HG03354 (cell line): ENCODE measurements around the gene KRT76.
"Not testable (repeated sequence)": the region's sequence is repeated elsewhere in the genome, so short reads cannot be mapped to it uniquely, and the experiment has no call there.

Experiments used
- ATAC-seq: cut with Tn5 transposase; IDR thresholded peaks from one replicate; pipeline ENCODE4 v1.9.1; 2021; ENCODE audit warnings: mild to moderate bottlenecking; ENCODE audit not compliant: unreplicated experiment, poor library complexity, severe bottlenecking

KRT76 gene

DNA sequence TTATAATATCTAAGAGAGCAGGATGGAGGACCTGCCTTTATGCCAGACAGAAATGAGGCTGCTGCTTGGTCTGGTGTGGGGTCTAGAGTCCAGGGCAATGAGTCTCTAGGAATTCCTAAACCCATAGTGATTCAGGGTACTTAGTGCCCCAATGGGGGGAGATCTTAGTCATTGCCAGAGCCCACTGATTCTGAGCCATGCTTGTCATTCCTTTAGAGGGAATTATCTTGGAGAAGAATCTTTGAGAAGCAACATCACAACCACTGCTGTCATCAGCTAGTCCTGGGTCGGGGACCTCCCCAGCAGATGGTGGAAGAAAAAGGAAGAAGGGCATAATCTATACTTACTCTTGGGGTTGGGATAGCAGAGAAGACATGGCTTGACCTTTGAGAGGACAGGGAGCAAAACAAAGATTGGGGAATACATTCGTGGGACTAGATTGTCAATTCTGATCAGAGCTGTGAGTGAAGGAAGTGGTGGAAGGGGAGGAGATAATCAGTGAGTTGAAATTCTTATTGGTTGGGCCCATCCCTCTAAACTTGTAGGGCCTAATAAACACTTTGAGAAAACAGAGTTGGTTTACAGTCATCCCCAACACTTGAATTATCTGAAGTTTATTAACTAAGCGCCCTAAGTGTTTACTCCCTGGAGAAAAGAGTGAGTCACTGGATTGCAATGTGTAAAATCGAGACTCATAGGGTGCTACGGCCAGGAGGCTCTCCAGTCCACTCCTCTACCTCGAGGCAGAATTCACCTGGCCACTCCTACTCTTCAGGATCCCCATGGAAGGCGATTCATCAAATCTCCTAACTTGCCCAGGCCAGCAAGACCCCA lies 21.7 kb upstream of the KRT76 start:
- ATAC-seq: no peak

DNA sequence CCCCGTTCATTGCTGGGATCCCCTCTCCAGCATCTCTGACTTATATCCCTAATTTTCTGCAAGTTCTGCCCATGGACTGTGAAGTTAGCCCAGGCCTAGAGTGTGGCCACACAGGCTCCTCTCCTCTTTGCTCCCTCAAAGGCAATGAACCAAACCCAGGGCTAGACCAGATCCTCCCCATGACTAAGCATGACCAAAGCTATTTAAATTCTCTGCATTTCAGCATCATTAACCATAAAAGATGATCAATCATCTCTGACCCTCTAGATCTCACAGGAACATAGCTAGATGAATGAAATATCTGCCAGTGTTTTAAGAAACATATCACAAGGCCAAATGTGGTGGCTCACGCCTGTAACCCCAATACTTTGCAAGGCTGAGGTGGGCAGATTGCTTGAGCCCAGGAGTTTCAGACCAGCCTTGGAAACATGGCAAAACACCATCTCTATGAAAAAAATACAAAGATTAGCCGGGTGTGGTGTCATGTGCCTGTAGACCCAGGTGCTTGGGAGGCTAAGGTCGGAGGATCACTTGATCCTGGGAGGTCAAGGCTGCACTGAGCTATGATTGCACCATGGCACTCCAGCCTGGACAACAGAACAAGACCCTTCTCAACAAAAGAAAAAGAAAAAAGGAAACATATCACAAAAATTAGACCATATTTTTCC lies 21.0 kb upstream of the KRT76 start:
- no peak for ATAC-seq

GRCh38 chr12:52797529-52797894 lies 20.4 kb upstream of the KRT76 start:
- no peak for ATAC-seq

DNA sequence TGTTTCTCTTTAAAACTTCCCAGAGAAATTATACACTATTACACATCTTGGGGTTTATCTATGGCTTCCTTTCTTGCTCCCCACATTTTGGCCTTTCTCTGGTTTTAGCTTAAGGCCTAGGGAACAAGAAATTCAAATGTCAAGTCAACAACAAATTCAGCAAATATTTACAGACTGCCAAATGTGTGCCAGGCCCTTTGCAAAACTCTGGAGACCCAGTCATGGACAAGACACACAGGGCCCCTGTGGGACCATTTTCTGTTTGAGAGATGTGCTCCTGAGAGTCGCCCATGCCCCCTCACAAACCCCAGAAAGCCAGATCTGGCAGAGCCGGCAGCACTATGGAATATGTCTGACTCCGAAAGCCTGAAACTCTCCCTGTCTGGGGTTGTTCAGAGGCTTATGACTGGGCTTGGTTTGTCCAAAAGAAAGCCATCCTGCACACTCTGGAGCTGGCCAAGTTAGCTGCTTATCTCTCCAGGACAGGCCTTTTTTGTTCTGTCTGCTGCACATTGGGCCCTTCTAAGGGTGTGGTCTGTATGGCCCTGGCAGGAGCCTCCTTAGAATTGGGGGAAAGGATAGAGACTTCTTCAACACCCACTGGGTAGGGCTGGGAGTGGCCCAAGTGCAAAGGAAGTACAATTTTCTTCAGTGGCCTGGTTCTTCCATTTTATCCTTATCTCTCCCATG lies 19.8 kb upstream of the KRT76 start:
- no peak for ATAC-seq

GRCh38 chr12:52796429-52796794 lies 19.3 kb upstream of the KRT76 start:
- no peak for ATAC-seq

DNA sequence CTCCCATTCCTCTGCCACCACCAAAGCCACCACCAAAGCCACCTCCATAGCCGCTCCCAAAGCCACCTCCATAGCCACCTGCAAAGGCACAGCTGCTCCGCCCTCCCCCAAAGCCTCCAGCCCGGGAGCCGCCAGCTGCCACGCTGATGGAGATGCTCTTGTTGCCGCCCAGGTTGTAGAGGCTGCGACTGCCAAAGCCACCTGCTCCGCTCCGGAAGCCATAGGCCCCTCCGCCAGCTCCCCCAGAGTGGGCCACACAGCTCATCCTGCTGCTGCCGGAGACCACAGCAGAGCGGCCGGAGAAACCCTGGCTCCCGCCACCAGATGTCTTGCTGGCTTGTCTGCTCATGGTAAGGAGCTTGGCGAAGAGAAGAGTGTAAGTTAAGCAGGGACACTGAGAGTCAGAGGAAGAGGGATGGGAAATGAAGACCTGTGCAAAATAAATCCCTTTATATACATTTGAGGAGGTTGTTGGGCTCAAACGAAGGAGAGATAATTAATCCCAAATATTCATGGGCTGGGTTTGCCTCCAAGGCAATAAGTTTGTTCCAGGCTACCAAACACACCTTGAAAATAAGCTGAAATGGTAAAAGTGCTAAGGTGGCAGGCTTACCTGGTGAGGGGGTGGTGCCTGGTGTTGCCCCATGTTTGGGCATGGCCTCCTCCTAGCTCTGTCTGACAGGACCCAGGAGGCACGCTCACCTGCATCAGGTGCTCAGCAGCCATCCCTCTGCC lies 18.7 kb upstream of the KRT76 start, which contains the start of gene KRT3:
KRT3 (minus strand) TSS at position 424 of the 735 bp plus-strand sequence; CDS start at position 349, 75 bp downstream.
- ATAC-seq: no peak

DNA sequence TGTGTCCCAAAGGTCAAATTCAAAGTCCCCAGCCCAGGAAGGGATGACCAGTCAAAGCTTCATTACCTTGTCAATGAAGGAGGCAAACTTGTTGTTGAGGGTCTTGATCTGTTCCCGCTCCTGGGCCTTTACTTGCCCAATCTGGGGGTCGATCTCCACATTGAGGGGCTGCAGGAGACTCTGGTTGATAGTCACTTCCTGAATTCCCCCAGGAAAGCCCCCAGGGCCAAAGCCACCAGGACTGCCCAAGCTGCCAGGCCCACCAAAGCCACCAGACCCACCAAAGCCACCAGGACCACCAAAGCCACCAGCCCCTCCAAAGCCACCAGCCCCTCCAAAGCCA lies 18.2 kb upstream of the KRT76 start:
- ATAC-seq: not testable (repeated sequence)

- no peak for ATAC-seq
Observed at GRCh38 chr12:52794479-52795331, 17.6 kb upstream of the KRT76 start.

- ATAC-seq: no peak
Observed at GRCh38 chr12:52792185-52793029, 15.3 kb upstream of the KRT76 start.

DNA sequence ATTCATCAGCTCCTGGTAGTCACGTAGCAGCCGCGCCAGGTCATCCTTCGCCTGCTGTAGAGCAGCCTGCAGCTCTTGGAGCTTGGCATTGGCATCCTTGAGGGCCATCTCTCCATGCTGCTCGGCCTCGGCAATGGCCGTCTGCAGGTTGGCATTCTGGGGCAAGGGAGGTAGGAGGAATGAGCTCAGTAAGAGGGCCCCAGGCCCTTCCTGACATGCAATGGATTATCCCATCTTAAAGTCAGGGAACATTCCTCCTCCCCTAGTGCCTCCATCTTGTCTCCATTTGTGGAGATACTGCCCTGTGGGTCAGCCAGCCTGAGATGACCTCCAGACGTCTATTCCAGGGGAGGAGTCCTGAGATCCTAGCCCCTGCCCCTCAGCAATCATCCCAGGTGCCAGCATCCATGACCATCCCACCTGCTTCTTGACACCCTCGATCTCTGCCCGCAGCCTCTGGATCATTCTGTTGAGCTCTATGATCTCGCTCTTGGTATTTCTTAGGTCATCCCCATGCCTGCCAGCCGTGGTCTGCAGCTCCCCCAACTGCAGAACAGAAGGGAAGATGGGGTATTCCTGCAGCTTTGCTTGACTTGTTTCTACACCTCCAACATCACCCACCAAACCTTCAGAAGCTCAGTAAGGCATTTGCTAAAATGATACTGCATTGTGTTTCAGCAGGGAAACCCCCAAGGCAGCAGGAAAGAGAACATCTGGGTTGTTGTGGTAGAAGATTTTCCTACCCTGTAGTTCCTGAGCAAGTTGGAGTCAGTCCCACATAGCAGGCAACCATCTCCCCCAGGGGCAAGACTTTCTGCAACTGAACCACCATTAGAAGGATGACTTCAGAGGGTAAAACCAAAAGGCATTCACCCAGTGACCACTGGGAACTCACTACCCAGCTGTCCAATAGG lies 14.4 kb upstream of the KRT76 start:
- no peak for ATAC-seq

GRCh38 chr12:52790427-52791270 lies 13.5 kb upstream of the KRT76 start:
- ATAC-seq: no peak

- no peak for ATAC-seq
Observed at GRCh38 chr12:52789637-52790426, 12.7 kb upstream of the KRT76 start.

DNA sequence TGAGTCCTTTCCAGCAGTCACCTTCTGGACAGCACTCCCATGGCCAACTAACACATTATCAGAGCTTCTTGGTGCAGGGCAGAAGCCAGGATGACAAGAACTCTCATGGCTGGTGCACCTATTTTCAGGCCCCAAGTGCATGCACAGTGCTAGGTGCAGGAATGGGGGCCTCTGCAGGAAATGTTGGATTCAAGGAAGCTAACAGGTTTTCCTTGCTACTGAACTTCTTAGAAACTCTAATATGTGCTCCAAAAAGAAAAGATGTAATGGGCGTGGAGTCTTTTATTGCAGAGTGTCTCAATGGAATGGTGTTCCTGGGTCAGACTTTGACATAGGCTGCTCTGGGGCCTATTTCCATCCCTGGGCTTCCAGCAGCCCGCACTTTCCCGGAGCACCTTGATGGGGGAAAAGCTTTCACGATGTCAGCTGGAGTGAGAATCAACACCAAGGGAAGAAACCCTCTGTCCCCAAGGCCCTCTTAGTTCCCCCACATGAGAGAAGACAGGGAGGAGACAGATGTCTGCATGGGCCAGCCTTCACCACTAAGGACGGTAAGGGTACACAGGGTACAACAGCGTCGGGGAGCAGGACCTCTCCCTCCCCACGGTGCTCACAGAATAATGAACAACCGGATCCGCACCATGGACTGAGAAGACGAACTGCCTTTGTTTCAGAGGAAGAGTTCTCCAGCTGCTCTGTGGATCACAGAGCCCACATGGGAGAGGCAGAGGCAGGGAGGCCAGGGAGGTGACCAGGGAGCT lies 11.9 kb upstream of the KRT76 start:
- ATAC-seq: no peak

- no peak for ATAC-seq
Observed at GRCh38 chr12:52788192-52788875, 11.2 kb upstream of the KRT76 start.
